LoVo (cell line): ENCODE measurements around the gene MORN3.
"Not testable (repeated sequence)": the region's sequence is repeated elsewhere in the genome, so short reads cannot be mapped to it uniquely, and the experiment has no call there.

Experiments
- DNase-seq: peaks from one replicate; pipeline ENCODE4 v3.0.0-alpha.2; 2016; ENCODE audit warnings: low spot score

MORN3 gene

GRCh38 chr12:121638298-121639202 lies 30.9 kb downstream of the MORN3 start:
- no peak for DNase-seq

- DNase-seq = no peak
Observed at GRCh38 chr12:121637231-121637914, 32.1 kb downstream of the MORN3 start.

GRCh38 chr12:121634836-121635235 lies 34.6 kb downstream of the MORN3 start:
- no peak for DNase-seq

GRCh38 chr12:121633833-121634196 lies 35.6 kb downstream of the MORN3 start:
- not testable (repeated sequence) for DNase-seq

- DNase-seq = no peak
Observed at GRCh38 chr12:121632069-121632970, 37.1 kb downstream of the MORN3 start.

- DNase-seq = no peak
Observed at GRCh38 chr12:121630791-121631355, 38.6 kb downstream of the MORN3 start.

GRCh38 chr12:121628536-121628935 lies 40.9 kb downstream of the MORN3 start:
- DNase-seq = no peak

- peak; percentile 18 for DNase-seq
Observed at GRCh38 chr12:121628037-121628436, 41.4 kb downstream of the MORN3 start.

GRCh38 chr12:121626853-121627640 lies 42.4 kb downstream of the MORN3 start:
- DNase-seq = peak; percentile 61

GRCh38 chr12:121626087-121626852 lies 43.2 kb downstream of the MORN3 start, which contains the start of gene ORAI1:
TSS of gene ORAI1 (plus strand) at chr12:121626530.
- peak; percentile 99 for DNase-seq

GRCh38 chr12:121620333-121620891 lies 49.0 kb downstream of the MORN3 start:
- no peak for DNase-seq

- no peak for DNase-seq
Observed at GRCh38 chr12:121618659-121619233, 50.7 kb downstream of the MORN3 start.

- DNase-seq = no peak
Observed at GRCh38 chr12:121614872-121615467, 54.5 kb downstream of the MORN3 start.

GRCh38 chr12:121613462-121613861 lies 56.0 kb downstream of the MORN3 start:
- no peak for DNase-seq

GRCh38 chr12:121611306-121611705 lies 58.1 kb downstream of the MORN3 start:
- no peak for DNase-seq

GRCh38 chr12:121610239-121611149 lies 59.0 kb downstream of the MORN3 start:
- DNase-seq = no peak

- no peak for DNase-seq
Observed at GRCh38 chr12:121608301-121608700, 61.2 kb downstream of the MORN3 start.

GRCh38 chr12:121603581-121603980 lies 65.9 kb downstream of the MORN3 start:
- no peak for DNase-seq
